MG63 (cell line): ENCODE measurements around the gene GAS2L1. TPM values are rescaled to one million over a fixed set of nuclear protein-coding genes. Genes with fewer than 3 reads are reported as not detected.
A peak's percentile ranks its signal among the peaks of the same experiment; 100 is the strongest.

ENCODE experiments used
- DNase-seq: peaks from one replicate; pipeline ENCODE4 v3.0.0-alpha.2; 2020
- H3K27me3 ChIP-seq: fragments of 250-450 bp; sonication (Bioruptor Pico); 2 replicates; pipeline ENCODE4 v1.5.1; 2020; ENCODE audit warnings: mild to moderate bottlenecking, moderate library complexity
- H3K36me3 ChIP-seq: fragments of 250-450 bp; sonication (Bioruptor Pico); 2 replicates; pipeline ENCODE4 v1.5.1; 2020; ENCODE audit warnings: mild to moderate bottlenecking, moderate library complexity
- H3K4me3 ChIP-seq: fragments of 250-450 bp; sonication (Bioruptor Pico); 2 replicates; pipeline ENCODE4 v1.5.1; 2020; ENCODE audit warnings: mild to moderate bottlenecking, moderate library complexity
- H3K9me3 ChIP-seq: fragments of 250-450 bp; sonication (Bioruptor Pico); 2 replicates; pipeline ENCODE4 v1.5.1; 2020; ENCODE audit warnings: mild to moderate bottlenecking, moderate library complexity
- total RNA-seq: library from RNA; depleted of rRNA; stranded (reverse); fragments of >200 nt; shearing (Covaris generic); gene quantifications from 2 replicates; pipeline ENCODE4 v1.2.3, GENCODE V29; 2014; ENCODE audit warnings: low replicate concordance; rRNA removed

GAS2L1 gene
- total RNA-seq, 1 experiment from 2014 or later: 15.5 TPM

DNA sequence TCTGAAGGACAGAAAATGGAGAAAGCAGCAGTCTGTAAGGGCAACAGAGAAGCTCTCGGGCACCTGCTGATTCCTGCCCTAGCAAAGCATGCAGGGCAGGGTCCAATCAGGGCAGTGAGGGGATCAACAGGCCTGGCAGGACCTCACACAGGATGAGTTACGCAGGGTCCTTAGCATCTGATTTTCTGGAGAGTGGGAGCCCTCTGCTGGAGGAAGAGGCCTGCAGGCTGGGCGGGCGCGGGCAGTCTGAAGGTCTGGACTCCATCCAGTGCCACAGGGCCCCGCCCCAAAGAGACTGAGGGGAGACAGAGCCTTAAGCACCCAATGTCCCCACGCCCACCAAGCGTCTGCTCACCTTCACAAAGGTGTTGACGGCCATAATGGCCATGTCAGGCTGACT is 53.0 kb downstream of the GAS2L1 start:
- DNase-seq: peak; percentile 40
- no peaks in the 10 kb centered on the region for H3K27me3 ChIP-seq
- H3K4me3 ChIP-seq: no peak overlapping the region
- peaks cover 25% of the 10 kb centered on the region for H3K36me3 ChIP-seq
- no peaks in the 10 kb centered on the region for H3K9me3 ChIP-seq

Other genes starting within 250 kb of the GAS2L1 start
- not detected in 2 replicates for gene C22orf31, start 244.8 kb upstream of the GAS2L1 start, total RNA-seq
- 2.4 and 6.1 TPM in 2 replicates for gene KREMEN1, start 233.6 kb upstream of the GAS2L1 start, total RNA-seq
- gene EMID1, start 100.8 kb upstream of the GAS2L1 start, total RNA-seq: 1.4 and 2.7 TPM in 2 replicates
- gene RHBDD3, start 38.7 kb upstream of the GAS2L1 start, total RNA-seq: 18.3 and 46.7 TPM in 2 replicates
- gene EWSR1, start 38.4 kb upstream of the GAS2L1 start, total RNA-seq: 149 and 159 TPM in 2 replicates
- gene RASL10A, start 9.0 kb downstream of the GAS2L1 start, total RNA-seq: not detected in 2 replicates
- 49.3 and 75.2 TPM in 2 replicates for gene AP1B1, start 81.9 kb downstream of the GAS2L1 start, total RNA-seq
- not detected in 2 replicates for gene RFPL1, start 131.9 kb downstream of the GAS2L1 start, total RNA-seq
- not detected in 2 replicates for gene NEFH, start 173.6 kb downstream of the GAS2L1 start, total RNA-seq
- 49.7 and 73.2 TPM in 2 replicates for gene THOC5, start 247.1 kb downstream of the GAS2L1 start, total RNA-seq